OCI-LY1 (cell line): Measurements from ENCODE around the gene INSYN1.

Experiments used
- EZH2 ChIP-seq: fragments of 200-600 bp; sonication (generic), shearing (Covaris generic); IDR thresholded peaks from 2 replicates; pipeline ENCODE4 v1.8.0; 2017; ENCODE audit warnings: borderline replicate concordance, mixed run types, mild to moderate bottlenecking, antibody characterized with exemption, low read length, moderate library complexity, mixed read lengths
- TF ChIP-seq, protein P1 (sequence below): fragments of 200-600 bp; sonication (generic), shearing (Covaris generic); IDR thresholded peaks from 2 replicates; pipeline ENCODE4 v1.5.1; 2017; ENCODE audit warnings: mild to moderate bottlenecking, antibody characterized with exemption, low read length, moderate library complexity, mixed read lengths

DNA sequence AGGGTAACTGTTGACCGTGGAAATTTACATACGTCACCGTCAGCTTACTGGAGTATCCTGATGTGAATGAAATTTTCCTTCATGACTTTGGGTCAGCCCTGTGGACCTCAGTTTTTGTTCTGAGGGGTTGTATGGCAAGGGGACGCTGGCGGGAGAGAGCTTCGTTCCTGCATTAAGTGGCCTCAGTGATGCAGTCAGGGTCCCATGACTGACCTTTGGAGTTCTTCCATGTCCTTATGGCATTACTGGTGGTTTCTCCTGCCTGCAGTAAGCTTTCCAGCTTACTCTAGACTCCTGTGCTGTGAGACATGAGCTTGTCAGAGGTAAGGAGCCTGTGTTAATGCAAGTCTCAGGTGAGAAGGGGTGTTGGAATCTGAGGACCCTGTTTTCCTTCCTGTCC, 67.2 kb downstream of the INSYN1 start:
- TF ChIP-seq, protein P1, sequence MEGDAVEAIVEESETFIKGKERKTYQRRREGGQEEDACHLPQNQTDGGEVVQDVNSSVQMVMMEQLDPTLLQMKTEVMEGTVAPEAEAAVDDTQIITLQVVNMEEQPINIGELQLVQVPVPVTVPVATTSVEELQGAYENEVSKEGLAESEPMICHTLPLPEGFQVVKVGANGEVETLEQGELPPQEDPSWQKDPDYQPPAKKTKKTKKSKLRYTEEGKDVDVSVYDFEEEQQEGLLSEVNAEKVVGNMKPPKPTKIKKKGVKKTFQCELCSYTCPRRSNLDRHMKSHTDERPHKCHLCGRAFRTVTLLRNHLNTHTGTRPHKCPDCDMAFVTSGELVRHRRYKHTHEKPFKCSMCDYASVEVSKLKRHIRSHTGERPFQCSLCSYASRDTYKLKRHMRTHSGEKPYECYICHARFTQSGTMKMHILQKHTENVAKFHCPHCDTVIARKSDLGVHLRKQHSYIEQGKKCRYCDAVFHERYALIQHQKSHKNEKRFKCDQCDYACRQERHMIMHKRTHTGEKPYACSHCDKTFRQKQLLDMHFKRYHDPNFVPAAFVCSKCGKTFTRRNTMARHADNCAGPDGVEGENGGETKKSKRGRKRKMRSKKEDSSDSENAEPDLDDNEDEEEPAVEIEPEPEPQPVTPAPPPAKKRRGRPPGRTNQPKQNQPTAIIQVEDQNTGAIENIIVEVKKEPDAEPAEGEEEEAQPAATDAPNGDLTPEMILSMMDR, result no peak
- no peak for TF ChIP-seq EZH2
